Measurements from ENCODE around the gene SEPTIN8.
A peak's percentile ranks its signal among the peaks of the same experiment; 100 is the strongest.

The SEPTIN8 gene

DNA sequence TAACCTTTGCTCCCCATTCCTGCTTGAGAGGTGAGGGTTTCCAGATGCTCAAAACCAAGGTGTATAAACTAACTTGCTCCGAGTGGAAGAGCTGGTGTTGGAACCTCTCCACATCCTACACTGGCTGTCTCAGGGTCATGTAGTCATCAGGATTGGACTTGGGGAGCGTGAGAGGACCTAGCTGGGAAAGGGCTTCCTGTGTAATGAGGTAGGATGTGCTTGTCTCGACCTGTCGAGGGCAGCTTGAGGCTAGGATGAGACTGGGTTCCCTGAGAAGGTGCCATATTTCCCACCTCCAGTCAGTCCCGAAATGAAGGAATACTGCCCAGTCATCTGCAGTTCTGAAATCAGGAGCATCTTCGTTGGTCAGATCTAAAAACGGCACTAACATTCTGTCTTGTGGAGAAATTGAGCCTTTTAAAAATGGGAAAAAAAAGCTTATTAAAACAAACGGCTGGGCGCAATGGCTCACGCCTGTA is 28.5 kb downstream of the SEPTIN8 start:
- DNase-seq (ENCODE audit: low spot score) = no peak

- no peak for DNase-seq (ENCODE audit: low spot score)
Observed at GRCh38 chr5:132747616-132748440, 29.2 kb downstream of the SEPTIN8 start.

GRCh38 chr5:132746954-132747615 is 30.0 kb downstream of the SEPTIN8 start, which contains the start of gene CCNI2:
Gene CCNI2 (plus strand): TSS chr5:132747426. CDS start chr5:132747496, 70 bp downstream.
- DNase-seq (ENCODE audit: low spot score) = no peak

DNA sequence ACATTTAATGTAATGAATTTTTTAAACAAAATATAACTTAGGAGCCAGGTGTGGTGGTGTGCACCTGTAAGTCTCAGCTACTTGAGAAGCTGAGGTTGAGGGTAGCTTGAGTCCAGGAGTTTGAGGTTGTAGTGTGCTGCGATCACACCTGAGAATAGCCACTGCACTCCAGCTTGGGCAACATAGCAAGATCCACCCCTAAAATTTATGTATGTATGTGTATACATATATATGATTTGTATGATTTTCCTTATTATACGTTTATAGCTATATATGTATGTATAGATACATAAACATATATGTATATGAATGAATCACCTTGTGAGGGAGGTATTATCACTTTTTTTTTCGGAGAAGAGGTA is 30.5 kb downstream of the SEPTIN8 start:
- no peak for DNase-seq (ENCODE audit: low spot score)

GRCh38 chr5:132744659-132745058 is 32.4 kb downstream of the SEPTIN8 start:
- DNase-seq (ENCODE audit: low spot score) = no peak

- no peak for DNase-seq (ENCODE audit: low spot score)
Observed at GRCh38 chr5:132742626-132743025, 34.4 kb downstream of the SEPTIN8 start.

DNA sequence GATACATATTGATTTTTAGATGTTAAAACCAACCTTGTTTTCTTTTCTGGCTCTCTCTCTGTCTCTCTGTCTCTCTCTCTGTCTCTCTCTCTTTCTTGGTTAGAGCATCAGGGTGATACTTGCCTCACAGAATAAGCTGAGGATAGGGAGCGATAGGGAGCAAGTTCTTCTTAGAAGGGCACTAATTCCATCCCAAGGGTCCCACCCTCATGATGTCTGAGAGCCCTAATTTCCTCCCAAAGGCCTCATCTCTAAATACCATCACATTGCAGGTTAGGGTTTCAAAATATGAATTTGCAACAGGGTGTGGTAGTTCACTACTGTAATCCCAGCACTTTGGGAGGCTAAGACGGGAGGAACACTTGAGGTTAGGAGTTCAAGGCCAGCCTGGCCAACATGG is 34.9 kb downstream of the SEPTIN8 start:
- DNase-seq (ENCODE audit: low spot score) = no peak

DNA sequence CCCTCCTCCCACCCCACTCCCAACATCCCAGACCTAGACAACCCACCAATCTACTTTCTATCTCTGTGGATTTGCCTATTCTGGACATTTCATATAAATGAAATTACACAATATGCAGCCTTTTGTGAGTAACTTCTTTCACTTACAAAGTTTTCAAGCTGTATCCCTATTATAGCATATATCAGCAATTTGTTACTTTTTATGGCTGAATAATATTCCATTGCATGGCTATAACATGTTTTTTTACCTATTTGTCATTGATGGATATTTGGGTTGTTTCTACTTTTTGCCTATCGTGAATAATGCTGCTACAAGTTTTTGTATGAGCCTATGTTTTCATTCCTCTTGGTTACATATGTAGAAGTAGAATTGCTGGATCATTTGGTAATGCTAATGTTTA is 37.8 kb downstream of the SEPTIN8 start:
- DNase-seq (ENCODE audit: low spot score) = no peak

GRCh38 chr5:132737982-132738681 is 38.9 kb downstream of the SEPTIN8 start:
- no peak for DNase-seq (ENCODE audit: low spot score)

- DNase-seq (ENCODE audit: low spot score) = peak; percentile 96
Observed at GRCh38 chr5:132736853-132737833, 39.9 kb downstream of the SEPTIN8 start, which contains the start of gene KIF3A. Gene KIF3A (minus strand): TSS chr5:132737546. CDS start chr5:132737419, 127 bp downstream.

GRCh38 chr5:132734687-132735086 is 42.4 kb downstream of the SEPTIN8 start:
- DNase-seq (ENCODE audit: low spot score) = no peak

GRCh38 chr5:132733499-132734148 is 43.4 kb downstream of the SEPTIN8 start:
- DNase-seq (ENCODE audit: low spot score) = no peak

GRCh38 chr5:132729896-132730295 is 47.1 kb downstream of the SEPTIN8 start:
- DNase-seq (ENCODE audit: low spot score) = no peak

DNA sequence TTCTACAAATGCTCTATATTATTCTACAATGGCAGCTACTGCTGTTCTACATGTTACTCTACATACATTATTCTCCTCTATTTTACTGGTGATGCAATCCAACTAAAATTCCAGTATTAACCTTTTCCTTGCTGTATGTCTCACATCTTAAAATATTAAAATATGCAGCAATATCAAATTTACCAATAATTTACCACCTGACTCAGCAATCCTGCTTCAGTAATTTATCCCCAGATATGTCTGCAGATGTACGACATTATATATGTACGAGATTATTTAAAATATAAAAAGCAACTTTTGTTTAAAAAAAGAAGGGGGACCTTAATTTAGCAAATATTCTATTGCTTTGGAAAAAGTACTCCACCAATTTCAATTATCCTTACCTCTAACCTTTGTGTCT is 51.3 kb downstream of the SEPTIN8 start:
- no peak for DNase-seq (ENCODE audit: low spot score)

DNA sequence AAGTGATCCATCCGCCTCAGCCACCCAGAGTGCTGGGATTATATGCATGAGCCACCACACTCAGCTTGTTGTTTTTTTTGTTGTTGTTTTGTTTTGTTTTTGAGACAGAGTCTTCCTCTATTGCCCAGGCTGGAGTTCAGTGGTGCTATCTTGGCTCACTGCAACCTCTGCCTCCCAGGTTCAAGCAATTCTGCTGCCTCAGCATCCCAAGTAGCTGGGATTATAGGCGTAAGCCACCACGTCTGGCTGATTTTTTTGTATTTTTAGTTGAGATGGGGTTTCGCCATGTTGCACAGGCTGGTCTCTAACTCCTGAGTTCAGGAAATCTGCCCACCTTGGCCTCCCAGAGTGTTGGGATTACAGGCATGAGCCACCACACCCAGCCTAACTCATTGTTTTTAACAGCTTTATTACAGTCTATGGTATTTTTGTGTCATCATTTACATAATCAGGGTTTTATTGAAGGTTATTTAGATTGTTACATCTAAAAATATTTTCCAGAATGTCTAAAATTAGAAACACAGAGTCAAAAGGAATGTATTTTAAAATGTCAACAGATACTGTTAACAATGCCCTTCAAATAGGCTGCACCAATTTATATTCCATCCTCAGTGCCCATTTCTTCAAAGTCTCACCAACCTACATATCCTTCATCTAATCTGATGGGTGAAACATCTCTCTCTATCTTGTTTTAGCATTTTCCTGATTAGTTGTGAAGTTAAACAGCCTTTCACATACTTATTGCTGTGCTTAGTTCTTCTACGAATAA is 58.3 kb downstream of the SEPTIN8 start:
- no peak for DNase-seq (ENCODE audit: low spot score)

- peak; percentile 60 for DNase-seq (ENCODE audit: low spot score)
Observed at GRCh38 chr5:132714456-132715307, 62.4 kb downstream of the SEPTIN8 start.

GRCh38 chr5:132708645-132709044 is 68.4 kb downstream of the SEPTIN8 start:
- no peak for DNase-seq (ENCODE audit: low spot score)

GRCh38 chr5:132704875-132705274 is 72.2 kb downstream of the SEPTIN8 start:
- no peak for DNase-seq (ENCODE audit: low spot score)
